HEK293 (cell line): ENCODE measurements around the gene GRB10.

ENCODE experiments used
- CTCF ChIA-PET: fragments of 350-600 bp; formaldehyde crosslinking; extraction: SDS; loops from one replicate; lab custom pipeline; 2021; ENCODE audit warnings: antibody characterized with exemption; lab: Yijun Ruan, JAX
- POLR2A ChIA-PET: fragments of 300-600 bp; formaldehyde crosslinking; extraction: SDS; loops from one replicate; lab custom pipeline; 2020; ENCODE audit warnings: antibody characterized with exemption, inconsistent platforms; lab: Yijun Ruan, JAX
- H3K27ac ChIP-seq: fragments of 200-500 bp; sonication (Bioruptor generic); 2 replicates; pipeline ENCODE4 v1.5.1; 2014; ENCODE audit warnings: low read depth, low read length, control low read depth, inconsistent platforms; ENCODE audit errors: extremely low read depth
- H3K36me3 ChIP-seq, 2 experiments: fragments of 200-500 bp in 1 of 2; sonication (Bioruptor generic) in 1 of 2; 1 replicate in 1 of 2; 2 replicates in 1 of 2; pipeline ENCODE4 v1.5.1; 2014 to 2017; ENCODE audit warnings: inconsistent platforms in 2 of 2, low read length in 2 of 2; ENCODE audit not compliant: control insufficient read depth in 2 of 2, insufficient read depth in 1 of 2
- H3K4me1 ChIP-seq: fragments of 200-500 bp; sonication (Bioruptor generic); 2 replicates; pipeline ENCODE4 v1.5.1; 2014; ENCODE audit warnings: mild to moderate bottlenecking, low read length, inconsistent platforms; ENCODE audit not compliant: control insufficient read depth, insufficient read depth
- H3K4me3 ChIP-seq: 2 replicates; pipeline ENCODE4 v1.5.1; 2011; ENCODE audit warnings: low read depth, mild to moderate bottlenecking, control low read depth, low read length, moderate library complexity
- H3K9me3 ChIP-seq: fragments of 200-500 bp; sonication (Bioruptor generic); 2 replicates; pipeline ENCODE4 v1.5.1; 2014; ENCODE audit warnings: low read depth, low read length, inconsistent platforms; ENCODE audit not compliant: control insufficient read depth, insufficient read depth
- GLIS2 ChIP-seq: fragments of 450-650 bp; formaldehyde crosslinking; IDR thresholded peaks from 2 replicates; pipeline ENCODE4 v1.5.1; 2016; ENCODE audit warnings: missing biosample characterization, missing genetic modification characterization
- IKZF3 ChIP-seq: fragments of 450-650 bp; IDR thresholded peaks from 2 replicates; pipeline ENCODE4 v1.5.0; 2018; ENCODE audit warnings: missing biosample characterization, mild to moderate bottlenecking, missing genetic modification characterization, moderate library complexity
- KLF8 ChIP-seq: fragments of 450-650 bp; formaldehyde crosslinking; IDR thresholded peaks from 2 replicates; pipeline ENCODE4 v1.5.1; 2016; ENCODE audit warnings: missing biosample characterization, missing genetic modification characterization
- KLF9 ChIP-seq: fragments of 450-650 bp; formaldehyde crosslinking; IDR thresholded peaks from 2 replicates; pipeline ENCODE4 v1.5.1; 2016; ENCODE audit warnings: missing biosample characterization, missing genetic modification characterization, low read depth
- PATZ1 ChIP-seq: fragments of 450-650 bp; formaldehyde crosslinking; IDR thresholded peaks from 2 replicates; pipeline ENCODE4 v1.5.1; 2016; ENCODE audit warnings: missing biosample characterization, missing genetic modification characterization
- PBX3 ChIP-seq: sonication (generic); formaldehyde crosslinking; IDR thresholded peaks from 2 replicates; pipeline ENCODE4 v1.8.1; 2022; ENCODE audit warnings: mild to moderate bottlenecking, moderate library complexity, missing genetic modification reagents
- SP2 ChIP-seq: fragments of 450-650 bp; formaldehyde crosslinking; IDR thresholded peaks from 2 replicates; pipeline ENCODE4 v1.5.1; 2016; ENCODE audit warnings: missing biosample characterization, missing genetic modification characterization
- SP7 ChIP-seq: fragments of 450-650 bp; formaldehyde crosslinking; IDR thresholded peaks from 2 replicates; pipeline ENCODE4 v1.5.1; 2016; ENCODE audit warnings: missing biosample characterization, missing genetic modification characterization
- ZBTB10 ChIP-seq: fragments of 450-650 bp; formaldehyde crosslinking; IDR thresholded peaks from 2 replicates; pipeline ENCODE4 v1.5.1; 2016; ENCODE audit warnings: missing biosample characterization, missing genetic modification characterization
- ZBTB21 ChIP-seq: fragments of 450-650 bp; formaldehyde crosslinking; IDR thresholded peaks from 2 replicates; pipeline ENCODE4 v1.5.1; 2017; ENCODE audit warnings: missing biosample characterization, missing genetic modification characterization
- ZBTB26 ChIP-seq: fragments of 450-650 bp; formaldehyde crosslinking; optimal IDR thresholded peaks from 2 replicates; pipeline ENCODE3; 2016; ENCODE audit warnings: missing biosample characterization, mild to moderate bottlenecking, missing genetic modification characterization
- ZBTB8A ChIP-seq: fragments of 450-650 bp; formaldehyde crosslinking; IDR thresholded peaks from 2 replicates; pipeline ENCODE4 v1.5.1; 2016; ENCODE audit warnings: missing biosample characterization, missing genetic modification characterization
- ZNF132 ChIP-seq: fragments of 450-650 bp; formaldehyde crosslinking; IDR thresholded peaks from 2 replicates; pipeline ENCODE4 v1.5.1; 2017; ENCODE audit warnings: missing biosample characterization, missing genetic modification characterization, borderline replicate concordance
- ZNF175 ChIP-seq: fragments of 450-650 bp; formaldehyde crosslinking; IDR thresholded peaks from 2 replicates; pipeline ENCODE4 v1.5.1; 2016; ENCODE audit warnings: missing biosample characterization, missing genetic modification characterization
- ZNF214 ChIP-seq: fragments of 450-650 bp; formaldehyde crosslinking; IDR thresholded peaks from 2 replicates; pipeline ENCODE4 v1.5.1; 2017; ENCODE audit warnings: missing biosample characterization, mild to moderate bottlenecking, missing genetic modification characterization, borderline replicate concordance
- ZNF24 ChIP-seq: fragments of 450-650 bp; formaldehyde crosslinking; IDR thresholded peaks from 2 replicates; pipeline ENCODE4 v1.5.1; 2016; ENCODE audit warnings: missing biosample characterization, missing genetic modification characterization
- ZNF335 ChIP-seq: fragments of 450-650 bp; formaldehyde crosslinking; conservative IDR thresholded peaks from 2 replicates; pipeline ENCODE4 v1.5.1; 2016; ENCODE audit warnings: missing biosample characterization, missing genetic modification characterization
- ZNF341 ChIP-seq: fragments of 450-650 bp; formaldehyde crosslinking; IDR thresholded peaks from 2 replicates; pipeline ENCODE4; 2016; ENCODE audit warnings: low read depth, missing biosample characterization, missing genetic modification characterization
- ZNF404 ChIP-seq: fragments of 450-650 bp; formaldehyde crosslinking; IDR thresholded peaks from 2 replicates; pipeline ENCODE4 v1.5.1; 2017; ENCODE audit warnings: missing biosample characterization, missing genetic modification characterization
- ZNF571 ChIP-seq: fragments of 450-650 bp; formaldehyde crosslinking; IDR thresholded peaks from 2 replicates; pipeline ENCODE4 v1.5.0; 2017; ENCODE audit warnings: missing biosample characterization, missing genetic modification characterization
- ZNF707 ChIP-seq: fragments of 450-650 bp; formaldehyde crosslinking; IDR thresholded peaks from 2 replicates; pipeline ENCODE4 v1.5.1; 2016; ENCODE audit warnings: missing biosample characterization, missing genetic modification characterization
- ZNF768 ChIP-seq: fragments of 450-650 bp; formaldehyde crosslinking; IDR thresholded peaks from 2 replicates; pipeline ENCODE4 v1.5.1; 2018; ENCODE audit warnings: missing biosample characterization, mild to moderate bottlenecking, missing genetic modification characterization
- TF ChIP-seq, protein P1 (sequence below): fragments of 450-650 bp; formaldehyde crosslinking; IDR thresholded peaks from 2 replicates; pipeline ENCODE4 v1.5.1; 2017; ENCODE audit warnings: missing biosample characterization, missing genetic modification characterization
- TF ChIP-seq, protein P2 (sequence below): fragments of 450-650 bp; formaldehyde crosslinking; IDR thresholded peaks from 2 replicates; pipeline ENCODE4 v1.5.1; 2016; ENCODE audit warnings: missing biosample characterization, missing genetic modification characterization

The GRB10 gene

DNA sequence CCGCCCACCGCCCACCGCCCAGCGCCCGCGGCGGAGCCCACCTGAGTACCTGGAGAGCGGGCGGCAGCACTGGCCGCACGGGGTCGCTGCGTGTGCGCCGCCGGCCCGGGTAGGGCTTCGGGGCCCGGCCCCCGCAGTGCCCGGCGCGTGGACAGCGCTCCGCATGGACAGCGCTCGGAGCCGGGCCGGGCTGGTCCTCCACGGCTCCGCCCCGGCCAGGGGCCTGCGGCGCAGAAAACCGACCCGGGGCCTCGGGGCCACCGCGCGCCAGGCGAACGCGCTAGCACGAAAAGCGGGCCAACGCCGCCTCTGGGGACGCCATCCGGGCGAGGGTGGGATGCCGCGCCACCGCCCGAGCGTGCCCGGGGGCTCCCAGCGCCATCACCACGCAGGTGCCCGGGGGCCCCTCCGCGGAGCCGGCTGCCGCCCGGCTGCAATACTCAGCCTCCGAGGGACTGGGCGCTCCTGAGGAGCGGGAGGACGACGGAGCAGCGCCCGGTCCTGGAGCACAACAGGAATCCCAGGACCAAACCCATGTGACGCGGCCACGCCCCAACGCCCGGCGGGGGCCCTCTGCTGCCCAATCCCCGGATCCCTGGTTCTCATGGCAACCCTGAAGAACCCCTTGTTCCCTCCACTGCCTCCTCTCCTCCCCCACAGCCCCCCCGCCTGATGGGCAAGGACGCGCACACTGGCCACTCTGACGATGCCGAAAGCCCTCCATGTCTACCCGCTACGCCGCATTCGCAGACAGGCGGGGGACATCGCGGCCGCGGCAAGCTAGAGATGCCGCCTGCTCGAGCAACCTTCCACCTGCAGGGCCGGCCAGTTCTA, at the start of gene GRB10:
TSS of gene GRB10 (minus strand) at position 522 of the 834 bp plus-strand sequence. CDS start 50,574 bp downstream, outside the sequence.
- CTCF ChIA-PET = interaction anchor here (0.6 kb wide), 1 partner anchor 583 kb away, joined by 3 read pairs; no protein-coding TSS in a partner anchor
- peak; percentile 76 for TF ChIP-seq PATZ1 (tag by site-specific recombination)
- TF ChIP-seq SP7 (tag by site-specific recombination) = 0 out of 2 replicates have a peak, but pooled peaks have one; percentile 12
- peak; percentile 68 for TF ChIP-seq KLF9 (tag by site-specific recombination)
- 0 out of 2 replicates have a peak, but pooled peaks have one; percentile 9 for TF ChIP-seq SP2 (tag by site-specific recombination)
- peak; percentile 55; the same call in 1 of the 2 replicates for TF ChIP-seq ZNF341 (tag by site-specific recombination)
- peak; percentile 63 for TF ChIP-seq ZBTB26 (tag by site-specific recombination)
- peak; percentile 23; the same call in 1 of the 2 replicates for TF ChIP-seq IKZF3 (tag by site-specific recombination)
- TF ChIP-seq ZBTB10 (tag by site-specific recombination) = peak; percentile 22; the same call in 1 of the 2 replicates
- TF ChIP-seq ZBTB8A (tag by site-specific recombination) = peak; percentile 83
- no peak for TF ChIP-seq ZNF707
- no peak for TF ChIP-seq ZBTB21 (tag by site-specific recombination)
- TF ChIP-seq ZNF768 (tag by site-specific recombination) = no peak
- TF ChIP-seq KLF8 (tag by site-specific recombination) = peak; percentile 44; the same call in 1 of the 2 replicates
- TF ChIP-seq ZNF404 (tag by site-specific recombination) = no peak
- TF ChIP-seq GLIS2 (tag by site-specific recombination) = peak; percentile 71
- TF ChIP-seq ZNF132 (tag by site-specific recombination) = no peak
- TF ChIP-seq ZNF214 = no peak
- no peak for TF ChIP-seq PBX3 (CRISPR knock-in tag)
- no peak for TF ChIP-seq ZNF175 (tag by site-specific recombination)
- TF ChIP-seq, protein P1, sequence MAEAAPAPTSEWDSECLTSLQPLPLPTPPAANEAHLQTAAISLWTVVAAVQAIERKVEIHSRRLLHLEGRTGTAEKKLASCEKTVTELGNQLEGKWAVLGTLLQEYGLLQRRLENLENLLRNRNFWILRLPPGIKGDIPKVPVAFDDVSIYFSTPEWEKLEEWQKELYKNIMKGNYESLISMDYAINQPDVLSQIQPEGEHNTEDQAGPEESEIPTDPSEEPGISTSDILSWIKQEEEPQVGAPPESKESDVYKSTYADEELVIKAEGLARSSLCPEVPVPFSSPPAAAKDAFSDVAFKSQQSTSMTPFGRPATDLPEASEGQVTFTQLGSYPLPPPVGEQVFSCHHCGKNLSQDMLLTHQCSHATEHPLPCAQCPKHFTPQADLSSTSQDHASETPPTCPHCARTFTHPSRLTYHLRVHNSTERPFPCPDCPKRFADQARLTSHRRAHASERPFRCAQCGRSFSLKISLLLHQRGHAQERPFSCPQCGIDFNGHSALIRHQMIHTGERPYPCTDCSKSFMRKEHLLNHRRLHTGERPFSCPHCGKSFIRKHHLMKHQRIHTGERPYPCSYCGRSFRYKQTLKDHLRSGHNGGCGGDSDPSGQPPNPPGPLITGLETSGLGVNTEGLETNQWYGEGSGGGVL (tag by site-specific recombination) = peak; percentile 91
- no peak for TF ChIP-seq ZNF571 (tag by site-specific recombination)
- TF ChIP-seq, protein P2, sequence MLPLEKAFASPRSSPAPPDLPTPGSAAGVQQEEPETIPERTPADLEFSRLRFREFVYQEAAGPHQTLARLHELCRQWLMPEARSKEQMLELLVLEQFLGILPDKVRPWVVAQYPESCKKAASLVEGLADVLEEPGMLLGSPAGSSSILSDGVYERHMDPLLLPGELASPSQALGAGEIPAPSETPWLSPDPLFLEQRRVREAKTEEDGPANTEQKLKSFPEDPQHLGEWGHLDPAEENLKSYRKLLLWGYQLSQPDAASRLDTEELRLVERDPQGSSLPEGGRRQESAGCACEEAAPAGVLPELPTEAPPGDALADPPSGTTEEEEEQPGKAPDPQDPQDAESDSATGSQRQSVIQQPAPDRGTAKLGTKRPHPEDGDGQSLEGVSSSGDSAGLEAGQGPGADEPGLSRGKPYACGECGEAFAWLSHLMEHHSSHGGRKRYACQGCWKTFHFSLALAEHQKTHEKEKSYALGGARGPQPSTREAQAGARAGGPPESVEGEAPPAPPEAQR = no peak
- no peak for TF ChIP-seq ZNF24 (tag by site-specific recombination)
- TF ChIP-seq ZNF335 (tag by site-specific recombination) = peak; percentile 43; the same call in 1 of the 2 replicates
- Histone ChIP-seq H3K27ac (no peak within 1 kb of the TSS), H3K4me3 (peak within 1 kb of the TSS; percentile 36), H3K9me3 (no peaks in the 10 kb centered on the region), H3K4me1 (peaks cover 8% of the 10 kb centered on the region; the same call in 1 of the 2 replicates), H3K36me3 (no peaks in the 10 kb centered on the region)
- POLR2A ChIA-PET = no interaction called here
